Measurements from ENCODE around the gene NR5A2.

Gene NR5A2

GRCh38 chr1:200081969-200082245, 54.4 kb downstream of the NR5A2 start:
- TF ChIP-seq CTCF (IDR thresholded peaks at IDR 0.05; ENCODE audit: low read depth, low read length): no peak
- H3K4me3 ChIP-seq (ENCODE audit: low read depth, low read length): no peak overlapping the region

GRCh38 chr1:200082329-200082728, 54.8 kb downstream of the NR5A2 start:
- TF ChIP-seq CTCF (IDR thresholded peaks at IDR 0.05; ENCODE audit: low read depth, low read length): no peak
- H3K4me3 ChIP-seq (ENCODE audit: low read depth, low read length): no peak overlapping the region

- H3K4me3 ChIP-seq (ENCODE audit: low read depth, low read length): no peak overlapping the region
- TF ChIP-seq CTCF (IDR thresholded peaks at IDR 0.05; ENCODE audit: low read depth, low read length): no peak
Observed at GRCh38 chr1:200090252-200091159, 63.0 kb downstream of the NR5A2 start.

GRCh38 chr1:200095057-200095577, 67.6 kb downstream of the NR5A2 start:
- no peak for TF ChIP-seq CTCF (IDR thresholded peaks at IDR 0.05; ENCODE audit: low read depth, low read length)
- H3K4me3 ChIP-seq (ENCODE audit: low read depth, low read length): no peak overlapping the region

- no peak overlapping the region for H3K4me3 ChIP-seq (ENCODE audit: low read depth, low read length)
- TF ChIP-seq CTCF (IDR thresholded peaks at IDR 0.05; ENCODE audit: low read depth, low read length): no peak
Observed at GRCh38 chr1:200096774-200097173, 69.3 kb downstream of the NR5A2 start.

GRCh38 chr1:200099040-200099439, 71.5 kb downstream of the NR5A2 start:
- no peak for TF ChIP-seq CTCF (IDR thresholded peaks at IDR 0.05; ENCODE audit: low read depth, low read length)
- H3K4me3 ChIP-seq (ENCODE audit: low read depth, low read length): no peak overlapping the region

GRCh38 chr1:200103966-200104583, 76.6 kb downstream of the NR5A2 start:
- H3K4me3 ChIP-seq (ENCODE audit: low read depth, low read length): no peak overlapping the region

More at GRCh38 chr1:200103966-200104583, 76.6 kb downstream of the NR5A2 start:
- no peak for TF ChIP-seq CTCF (IDR thresholded peaks at IDR 0.05; ENCODE audit: low read depth, low read length)
